Adrenal gland (tissue), 12 donors: Measurements from ENCODE around the gene CENATAC. TPM values are rescaled to one million over a fixed set of nuclear protein-coding genes. Genes with fewer than 3 reads are reported as not detected.
A peak's percentile ranks its signal among the peaks of the same experiment; 100 is the strongest.

Experiments used
- DNase-seq, 7 donors: peaks; one replicate each; pipeline ENCODE4 v3.0.0-alpha.2; 2019 to 2020
- H3K27ac ChIP-seq, 5 donors: fragments of 200-600 bp; sonication (generic) in 4 of 5; 1 replicate in 3 of 5; 2 replicates in 2 of 5; pipeline versions ENCODE4 v1.5.1 to v1.8.0; 2016 to 2020; ENCODE audit warnings: mild to moderate bottlenecking in 1 of 5
- H3K27me3 ChIP-seq: fragments of 200-600 bp; 2 replicates; pipeline ENCODE4 v1.8.0; 2021
- H3K36me3 ChIP-seq, 2 donors: fragments of 200-600 bp; replicated peaks in 1 of 2; 1 replicate in 1 of 2; 2 replicates in 1 of 2; pipeline versions ENCODE4 v1.5.1 to v1.8.0; 2018 to 2022
- H3K4me1 ChIP-seq, 2 donors: fragments of 200-600 bp; replicated peaks in 1 of 2; 1 replicate in 1 of 2; 2 replicates in 1 of 2; pipeline versions ENCODE4 v1.5.1 to v1.8.0; 2018 to 2021
- H3K4me3 ChIP-seq, 4 donors: fragments of 200-600 bp; sonication (generic) in 3 of 4; one replicate each; pipeline ENCODE4 v1.5.1; 2016 to 2018
- H3K9me3 ChIP-seq, 3 donors: fragments of 200-600 bp; sonication (generic) in 1 of 3; replicated peaks in 1 of 3; 1 replicate in 2 of 3; 2 replicates in 1 of 3; pipeline versions ENCODE4 v1.5.1 to v1.8.0; 2016 to 2021
- POLR2A ChIP-seq, 2 donors: fragments of 450-650 bp; IDR thresholded peaks; one replicate each; pipeline ENCODE4 v1.6.1; 2017; ENCODE audit warnings: antibody characterized with exemption in 2 of 2, mild to moderate bottlenecking in 2 of 2, moderate library complexity in 1 of 2
- WGBS, 4 donors: extraction: QIAGEN DNeasy Blood & Tissue Kit in 2 of 4; methylation state at CpG; one replicate each; pipeline versions ENCODE4 v1.1.5 to v1.1.7; 2013 to 2017; 5-methylcytosine and 5-hydroxymethylcytosine counted together
- intact Hi-C, 2 donors: fragments of 100-400 bp; cut with DNase I; formaldehyde crosslinking; loops; one replicate each; pipeline versions ENCODE4 v1.14.1 to v1.15.0; 2022 to 2023
- polyA plus RNA-seq, 3 donors: library from polyadenylated mRNA; stranded (reverse); fragments of 200-250 nt in 2 of 3; fragments of 350-450 nt in 1 of 3; fragmentation: Illumina TruSeq in 1 of 3; extraction: RNeasy Lipid Tissue Mini Kit (QIAGEN cat#74804) in 1 of 3; gene quantifications; one replicate each; pipeline ENCODE4 v1.2.3, GENCODE V29; 2013 to 2014
- total RNA-seq, 9 donors: library from RNA; depleted of rRNA in 4 of 9; stranded (reverse); fragments of >200 nt in 4 of 9; fragments of 120-200 nt in 1 of 9; fragmentation: NEBNext Ultra II Directional in 1 of 9; extraction: Animal tissue kit (Norgen Biotek cat#: 25700) in 1 of 9; gene quantifications; one replicate each; pipeline versions ENCODE4 v1.1.0 to v1.2.4, GENCODE V29; 2013 to 2023
- TF ChIP-seq, protein P1 (sequence below), 6 experiments: fragments of 450-650 bp in 4 of 6; fragments of 200-600 bp in 2 of 6; sonication (generic) in 1 of 6; IDR thresholded peaks; 1 replicate in 5 of 6; 2 replicates in 1 of 6; pipeline versions ENCODE4 v1.5.1 to v1.8.0; 2016 to 2021; ENCODE audit warnings: antibody characterized with exemption in 6 of 6, mild to moderate bottlenecking in 2 of 6, moderate library complexity in 1 of 6
- donor health status: healthy with polysubstance abuse.
- donor health status: Bipolar disorder and iron deficiency.
- donor health status: DM: yes; HTN: yes; CAD: no.
- donor health status: DM: no; HTN: no; CAD: no.
- donor health status: DM: no; HTN: no; CAD: no.
- donor health status: DM: yes; HTN: yes; CAD: no.

The CENATAC gene
- total and polyA plus RNA-seq, 12 donors = 15.4 to 157 (median 31.2) TPM

DNA sequence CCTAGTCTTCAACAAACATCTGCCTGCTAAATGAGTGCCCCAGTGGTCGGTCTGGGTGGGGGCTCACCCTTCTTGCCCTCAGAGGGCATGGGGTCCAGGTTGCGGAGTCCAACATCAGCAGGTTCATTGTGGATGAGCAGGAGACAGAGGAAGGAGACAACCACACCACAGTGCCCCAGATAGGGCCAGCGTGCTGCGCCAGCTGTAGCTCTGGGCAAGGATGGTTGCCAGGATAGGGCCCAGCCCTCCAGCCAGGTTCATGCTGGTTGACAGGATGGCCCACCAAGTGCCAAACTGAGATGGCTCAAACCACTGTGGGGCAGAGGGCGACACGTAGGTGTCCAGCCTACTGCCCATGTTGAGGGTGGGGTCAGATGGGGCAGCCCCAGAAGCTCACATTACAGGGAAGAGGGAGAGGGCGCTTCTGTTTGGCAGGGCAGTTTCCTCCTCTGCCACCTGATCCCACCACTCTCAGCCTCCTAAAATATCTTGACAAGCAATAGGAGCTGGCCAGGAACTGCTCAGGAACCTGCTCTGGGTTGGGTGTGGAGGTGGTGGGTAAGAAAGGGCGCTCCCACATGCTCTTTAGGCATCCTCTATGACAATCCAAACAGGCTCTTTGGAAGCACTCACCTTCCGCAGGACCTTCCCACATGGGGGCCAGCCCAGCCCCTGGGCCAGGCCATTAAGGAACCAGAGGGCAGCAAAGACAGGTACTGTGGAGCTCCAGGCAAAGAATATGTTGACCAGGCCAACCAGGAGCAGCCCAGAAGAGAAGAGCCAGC is 29.8 kb downstream of the CENATAC start:
- Histone ChIP-seq H3K9me3 (no peaks in the 10 kb centered on the region), H3K27me3 (no peaks in the 10 kb centered on the region), H3K4me3 (no peak overlapping the region), H3K36me3 (peaks cover 0 to 23% of the 10 kb centered on the region in 2 donors), H3K4me1 (peaks cover 5 to 20% of the 10 kb centered on the region in 2 donors), H3K27ac (no peak overlapping the region)
- WGBS, 4 donors = 93 to 98% (median 97%) methylated on average over 3 to 9 of the region's 9 CpGs
- no peak for TF ChIP-seq POLR2A (IDR thresholded peaks at IDR 0.05)
- TF ChIP-seq, protein P1, sequence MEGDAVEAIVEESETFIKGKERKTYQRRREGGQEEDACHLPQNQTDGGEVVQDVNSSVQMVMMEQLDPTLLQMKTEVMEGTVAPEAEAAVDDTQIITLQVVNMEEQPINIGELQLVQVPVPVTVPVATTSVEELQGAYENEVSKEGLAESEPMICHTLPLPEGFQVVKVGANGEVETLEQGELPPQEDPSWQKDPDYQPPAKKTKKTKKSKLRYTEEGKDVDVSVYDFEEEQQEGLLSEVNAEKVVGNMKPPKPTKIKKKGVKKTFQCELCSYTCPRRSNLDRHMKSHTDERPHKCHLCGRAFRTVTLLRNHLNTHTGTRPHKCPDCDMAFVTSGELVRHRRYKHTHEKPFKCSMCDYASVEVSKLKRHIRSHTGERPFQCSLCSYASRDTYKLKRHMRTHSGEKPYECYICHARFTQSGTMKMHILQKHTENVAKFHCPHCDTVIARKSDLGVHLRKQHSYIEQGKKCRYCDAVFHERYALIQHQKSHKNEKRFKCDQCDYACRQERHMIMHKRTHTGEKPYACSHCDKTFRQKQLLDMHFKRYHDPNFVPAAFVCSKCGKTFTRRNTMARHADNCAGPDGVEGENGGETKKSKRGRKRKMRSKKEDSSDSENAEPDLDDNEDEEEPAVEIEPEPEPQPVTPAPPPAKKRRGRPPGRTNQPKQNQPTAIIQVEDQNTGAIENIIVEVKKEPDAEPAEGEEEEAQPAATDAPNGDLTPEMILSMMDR (IDR thresholded peaks at IDR 0.05) = no peak
- DNase-seq = no peak
- intact Hi-C loops = no loop called here

DNA sequence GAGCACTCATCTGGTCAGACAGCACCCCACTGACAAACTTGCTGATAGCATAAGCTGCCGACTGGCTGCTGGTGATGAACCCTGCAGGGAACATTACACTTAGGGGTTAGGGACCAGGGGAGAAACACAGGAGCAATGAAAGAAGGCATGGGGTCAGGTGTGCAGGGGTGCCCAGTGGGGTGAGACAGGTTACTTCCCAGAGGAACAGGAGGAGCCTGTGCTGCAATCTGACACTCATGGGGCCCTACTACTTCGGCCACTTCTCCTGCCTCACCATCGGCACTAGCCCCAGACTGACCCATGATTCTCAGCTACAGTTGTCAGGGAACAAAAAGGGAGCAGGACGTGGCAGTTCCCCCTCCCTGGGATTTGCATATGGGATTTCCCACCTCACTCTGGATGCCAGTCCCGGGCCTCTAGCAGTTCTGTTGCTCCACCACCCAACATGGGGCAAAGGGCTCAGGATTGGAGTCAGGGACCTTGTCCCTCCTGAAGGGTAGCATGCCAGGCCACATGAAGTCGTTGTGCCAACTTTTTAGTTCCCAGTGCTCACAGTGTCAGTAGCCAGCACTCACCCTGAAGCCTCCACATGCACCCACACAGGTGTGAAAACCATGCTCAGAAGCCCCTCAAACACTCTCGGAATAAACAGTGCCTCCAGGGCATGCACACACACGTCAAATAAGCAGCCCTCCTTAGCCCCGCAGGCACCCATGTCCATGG is 30.6 kb downstream of the CENATAC start:
- intact Hi-C loops = no loop called here
- DNase-seq = no peak
- TF ChIP-seq, protein P1 (IDR thresholded peaks at IDR 0.05) = no peak
- TF ChIP-seq POLR2A (IDR thresholded peaks at IDR 0.05) = no peak
- H3K4me3 ChIP-seq = no peak overlapping the region
- H3K27me3 ChIP-seq = no peaks in the 10 kb centered on the region
- peaks cover 0 to 17% of the 10 kb centered on the region in 2 donors for H3K36me3 ChIP-seq
- H3K4me1 ChIP-seq = peaks cover 5 to 20% of the 10 kb centered on the region in 2 donors
- peak overlapping the region in 2 of 5 donors; percentile 26 to 52 for H3K27ac ChIP-seq
- H3K9me3 ChIP-seq = no peaks in the 10 kb centered on the region
- 83 to 96% (median 85%) methylated on average over 5 to 9 of the region's 9 CpGs for WGBS, 4 donors

DNA sequence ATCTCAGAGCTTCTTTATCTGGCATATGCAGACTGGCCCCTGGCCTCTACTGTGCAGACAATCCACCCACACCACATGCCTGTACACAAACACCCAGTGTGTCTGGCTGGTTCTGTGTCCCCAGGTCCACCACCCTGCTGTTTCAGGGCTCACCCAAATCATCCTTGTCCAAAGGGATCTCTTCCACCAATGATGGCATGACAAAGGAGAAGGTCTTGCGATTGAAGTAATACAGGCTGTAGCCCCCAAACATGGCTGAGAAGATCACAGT is 31.1 kb downstream of the CENATAC start:
- Histone ChIP-seq H3K27ac (peak overlapping the region in 2 of 5 donors; percentile 26 to 52), H3K4me3 (no peak overlapping the region)
- intact Hi-C loops = no loop called here

More for the DNA sequence above, 31.1 kb downstream of the CENATAC start:
- no peaks in the 10 kb centered on the region for H3K27me3 ChIP-seq
- no peaks in the 10 kb centered on the region for H3K9me3 ChIP-seq
- 87 to 100% (median 93%) methylated on average over 1 of the region's 1 CpG for WGBS, 4 donors
- peaks cover 5 to 20% of the 10 kb centered on the region in 2 donors for H3K4me1 ChIP-seq
- no peak for DNase-seq
- peaks cover 0 to 15% of the 10 kb centered on the region in 2 donors for H3K36me3 ChIP-seq
- TF ChIP-seq POLR2A (IDR thresholded peaks at IDR 0.05) = no peak
- TF ChIP-seq, protein P1 (IDR thresholded peaks at IDR 0.05) = no peak
